GM18526 (cell line): ENCODE data around the gene EIF1AD.

Experiments
- POLR2A ChIP-seq: IDR thresholded peaks from 3 replicates; pipeline ENCODE4 v1.6.1; 2011; ENCODE audit not compliant: insufficient read length; ENCODE audit errors: extremely low read depth

Gene EIF1AD

GRCh38 chr11:66012371-66012945, 10.5 kb upstream of the EIF1AD start:
- no peak for TF ChIP-seq POLR2A

DNA sequence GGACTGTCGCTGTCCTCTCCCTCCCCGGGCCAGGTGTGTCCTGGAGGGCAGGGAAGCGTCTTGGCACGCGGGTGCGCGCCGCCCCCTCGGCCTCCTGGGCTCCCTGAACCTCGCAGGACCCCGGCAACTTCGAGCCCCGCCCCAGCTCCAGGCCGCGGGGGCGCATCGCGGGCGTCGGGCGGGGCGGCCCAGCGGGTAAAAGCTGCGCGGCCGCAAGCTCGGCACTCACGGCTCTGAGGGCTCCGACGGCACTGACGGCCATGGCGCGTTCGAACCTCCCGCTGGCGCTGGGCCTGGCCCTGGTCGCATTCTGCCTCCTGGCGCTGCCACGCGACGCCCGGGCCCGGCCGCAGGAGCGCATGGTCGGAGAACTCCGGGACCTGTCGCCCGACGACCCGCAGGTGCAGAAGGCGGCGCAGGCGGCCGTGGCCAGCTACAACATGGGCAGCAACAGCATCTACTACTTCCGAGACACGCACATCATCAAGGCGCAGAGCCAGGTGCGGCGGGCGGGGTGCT, 9.9 kb upstream of the EIF1AD start, which contains the start of gene CST6:
Gene CST6, plus strand, starts transcription at position 224 of the 519 bp plus-strand sequence. Its CDS starts 37 bp downstream, at position 261.
- TF ChIP-seq POLR2A: no peak

- TF ChIP-seq POLR2A: no peak
Observed at GRCh38 chr11:66011239-66011784, 9.4 kb upstream of the EIF1AD start.

GRCh38 chr11:66008468-66009101, 6.6 kb upstream of the EIF1AD start:
- TF ChIP-seq POLR2A: no peak

GRCh38 chr11:66008095-66008467, 6.1 kb upstream of the EIF1AD start:
- no peak for TF ChIP-seq POLR2A

GRCh38 chr11:66007201-66007634, 5.3 kb upstream of the EIF1AD start:
- no peak for TF ChIP-seq POLR2A

GRCh38 chr11:66006891-66007176, 4.9 kb upstream of the EIF1AD start:
- no peak for TF ChIP-seq POLR2A

- no peak for TF ChIP-seq POLR2A
Observed at GRCh38 chr11:66006134-66006890, 4.4 kb upstream of the EIF1AD start.

- TF ChIP-seq POLR2A: no peak
Observed at GRCh38 chr11:66004186-66004585, 2.2 kb upstream of the EIF1AD start.

DNA sequence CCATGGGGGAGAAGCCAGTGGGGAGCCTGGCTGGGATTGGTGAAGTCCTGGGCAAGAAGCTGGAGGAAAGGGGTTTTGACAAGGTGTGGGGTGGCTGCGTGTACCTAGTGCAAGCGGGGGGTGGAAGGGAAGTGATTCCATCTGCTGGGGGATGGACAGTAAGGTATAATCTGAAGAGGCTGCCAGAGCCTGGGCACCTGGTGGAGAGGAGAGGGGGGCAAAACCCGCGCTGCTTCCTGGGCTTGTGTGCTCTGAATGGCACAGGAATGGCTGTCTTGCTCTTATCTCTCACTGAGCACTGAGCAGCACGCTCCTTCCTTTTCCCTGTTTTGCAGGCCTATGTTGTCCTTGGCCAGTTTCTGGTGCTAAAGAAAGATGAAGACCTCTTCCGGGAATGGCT, 1.3 kb upstream of the EIF1AD start:
- TF ChIP-seq POLR2A: no peak

DNA sequence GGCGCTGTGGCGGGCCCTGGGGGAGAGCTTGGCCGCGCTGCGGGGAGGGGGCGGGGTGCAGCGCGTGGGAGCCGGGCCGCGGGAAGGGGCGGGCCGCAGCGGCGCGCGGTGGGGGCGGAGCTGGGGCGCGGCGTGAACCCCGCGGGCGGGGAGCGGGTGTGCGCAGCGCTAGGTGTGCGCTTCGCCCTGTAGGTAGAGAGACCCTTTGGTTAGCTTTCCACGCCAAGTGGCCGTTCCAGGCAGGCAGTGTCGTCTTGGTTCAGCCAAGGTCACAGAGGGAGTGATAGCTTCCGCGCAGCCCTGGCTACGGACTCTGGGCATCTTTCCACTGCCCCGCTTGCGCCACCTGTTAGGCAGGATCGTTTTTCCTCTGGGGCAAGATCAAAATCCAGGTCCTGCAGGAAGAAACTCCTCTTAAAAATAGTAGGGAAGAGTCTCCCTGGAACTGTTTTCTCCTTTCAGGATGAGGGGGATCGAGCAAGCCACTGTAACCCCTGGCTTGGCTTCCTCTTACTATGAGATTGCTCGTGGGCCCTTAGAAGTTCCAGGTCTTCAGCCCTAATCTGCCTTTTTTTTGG, 780 bp upstream of the EIF1AD start:
- no peak for TF ChIP-seq POLR2A

- TF ChIP-seq POLR2A: no peak
Observed at GRCh38 chr11:65997286-65997685, 4.7 kb downstream of the EIF1AD start.

- no peak for TF ChIP-seq POLR2A
Observed at GRCh38 chr11:65992056-65992455, 9.9 kb downstream of the EIF1AD start.

- TF ChIP-seq POLR2A: no peak
Observed at GRCh38 chr11:65988791-65989592, 13.0 kb downstream of the EIF1AD start.

- TF ChIP-seq POLR2A: no peak
Observed at GRCh38 chr11:65987336-65987735, 14.6 kb downstream of the EIF1AD start.
